ENCODE results near the gene MSI2.

DNA sequence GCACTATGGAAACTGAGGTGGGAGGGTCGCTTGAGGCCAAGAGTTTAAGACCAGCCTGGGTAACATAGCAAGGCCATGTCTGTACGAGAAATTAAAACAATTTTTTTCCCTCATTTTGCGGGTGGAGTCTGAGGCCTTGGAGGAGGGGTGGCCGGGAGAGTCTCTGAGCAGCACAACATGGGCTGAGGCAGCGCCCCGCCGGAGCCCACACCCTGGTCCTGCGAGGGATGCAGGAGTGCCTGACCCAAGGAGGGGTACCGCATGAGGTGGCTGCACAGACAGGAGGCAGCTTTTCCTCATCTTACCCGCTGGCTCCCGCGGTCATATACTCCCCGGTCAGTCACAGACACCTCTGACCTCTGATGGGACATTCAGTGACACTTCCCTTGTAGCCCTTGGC is 67.7 kb downstream of the MSI2 start:
- no peak for TF ChIP-seq POLR2A (IDR thresholded peaks at IDR 0.05)
- TF ChIP-seq, protein P1, sequence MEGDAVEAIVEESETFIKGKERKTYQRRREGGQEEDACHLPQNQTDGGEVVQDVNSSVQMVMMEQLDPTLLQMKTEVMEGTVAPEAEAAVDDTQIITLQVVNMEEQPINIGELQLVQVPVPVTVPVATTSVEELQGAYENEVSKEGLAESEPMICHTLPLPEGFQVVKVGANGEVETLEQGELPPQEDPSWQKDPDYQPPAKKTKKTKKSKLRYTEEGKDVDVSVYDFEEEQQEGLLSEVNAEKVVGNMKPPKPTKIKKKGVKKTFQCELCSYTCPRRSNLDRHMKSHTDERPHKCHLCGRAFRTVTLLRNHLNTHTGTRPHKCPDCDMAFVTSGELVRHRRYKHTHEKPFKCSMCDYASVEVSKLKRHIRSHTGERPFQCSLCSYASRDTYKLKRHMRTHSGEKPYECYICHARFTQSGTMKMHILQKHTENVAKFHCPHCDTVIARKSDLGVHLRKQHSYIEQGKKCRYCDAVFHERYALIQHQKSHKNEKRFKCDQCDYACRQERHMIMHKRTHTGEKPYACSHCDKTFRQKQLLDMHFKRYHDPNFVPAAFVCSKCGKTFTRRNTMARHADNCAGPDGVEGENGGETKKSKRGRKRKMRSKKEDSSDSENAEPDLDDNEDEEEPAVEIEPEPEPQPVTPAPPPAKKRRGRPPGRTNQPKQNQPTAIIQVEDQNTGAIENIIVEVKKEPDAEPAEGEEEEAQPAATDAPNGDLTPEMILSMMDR (IDR thresholded peaks at IDR 0.05): no peak
